ENCODE data around the gene MRPL43. TPM values are rescaled to one million over a fixed set of nuclear protein-coding genes. Genes with fewer than 3 reads are reported as not detected.

Gene MRPL43
- total and polyA plus RNA-seq, 9 of the 15 experiments (the other 6 are each of a cell fraction or from before 2014, with no cell fraction given) = 15.1 to 63.7 (median 37.2) TPM

DNA sequence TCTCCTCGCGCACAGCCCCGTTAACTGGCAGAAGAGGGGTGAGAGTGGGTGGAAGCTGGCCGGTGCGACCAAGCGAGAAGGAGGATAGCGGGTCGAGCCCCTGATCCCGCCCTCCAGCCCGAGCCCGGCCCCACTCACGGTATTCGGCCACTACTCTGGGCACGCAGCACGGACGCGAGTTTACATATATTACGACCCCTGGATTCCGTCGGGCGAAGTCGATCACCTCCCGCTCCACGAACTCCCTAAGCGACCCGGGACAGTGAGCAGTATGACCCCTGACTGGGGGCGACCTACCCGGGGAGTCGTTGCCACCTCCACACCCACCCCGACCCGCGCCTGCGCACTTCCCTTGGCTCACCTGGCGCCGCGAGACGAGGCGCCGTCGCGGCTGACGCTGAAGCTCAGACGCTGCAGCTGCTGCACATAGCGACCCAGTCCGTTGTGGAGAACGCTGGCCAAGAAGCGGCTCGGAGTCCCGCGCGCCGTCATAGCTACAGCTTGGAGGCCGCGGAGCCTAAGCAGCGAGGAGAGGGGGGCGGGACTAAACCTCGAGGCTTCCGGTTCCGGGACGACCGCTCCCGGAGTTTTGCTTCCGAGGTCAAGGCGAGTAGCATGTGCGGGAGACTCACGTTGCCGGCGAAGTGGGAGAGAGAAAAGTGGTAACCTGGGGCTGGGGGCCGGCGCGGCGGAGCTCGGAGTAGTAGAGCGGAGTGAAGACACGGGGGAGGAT is at the start of gene MRPL43, which contains the start of gene TWNK (continued):
- TF ChIP-seq RAD21 (CRISPR knock-in tag; conservative IDR thresholded peaks at IDR 0.05 in 1 of 2, IDR thresholded peaks at IDR 0.05 in 1 of 2) (no peak), ZNF436 (CRISPR knock-in tag; IDR thresholded peaks at IDR 0.05) (no peak), POLR2G (IDR thresholded peaks at IDR 0.05; ENCODE audit: low read depth, low read length) (peak; percentile 84), NRF1 (conservative IDR thresholded peaks at IDR 0.05 in 1 of 2, IDR thresholded peaks at IDR 0.05 in 1 of 2) (peak; percentile 92 to 93), ZNF586 (CRISPR knock-in tag; conservative IDR thresholded peaks at IDR 0.05) (no peak), POLR2AphosphoS2 (IDR thresholded peaks at IDR 0.05; ENCODE audit: low read length) (no peak), FIP1L1 (IDR thresholded peaks at IDR 0.05; ENCODE audit: low read depth, low read length, poor library complexity, severe bottlenecking) (no peak), IRF2 (CRISPR knock-in tag; IDR thresholded peaks at IDR 0.05) (no peak; the same call in 1 of the 2 replicates), KDM5B (IDR thresholded peaks at IDR 0.05; ENCODE audit: insufficient replicate concordance, low read depth, low read length) (peak; percentile 71), E2F3 (CRISPR knock-in tag; IDR thresholded peaks at IDR 0.05) (no peak), ZNF384 (IDR thresholded peaks at IDR 0.05; ENCODE audit: low read depth, low read length) (no peak), ELF1 (tag; IDR thresholded peaks at IDR 0.05) (no peak; the same call in 1 of the 2 replicates), SIRT6 (IDR thresholded peaks at IDR 0.05; ENCODE audit: low read depth, low read length) (no peak), SUPT5H (IDR thresholded peaks at IDR 0.05) (peak; percentile 75), ZEB2 (IDR thresholded peaks at IDR 0.05) (no peak), TOE1 (IDR thresholded peaks at IDR 0.05; ENCODE audit: borderline replicate concordance) (no peak), TOE1 (CRISPR knock-in tag; IDR thresholded peaks at IDR 0.05; ENCODE audit: borderline replicate concordance, low read depth) (no peak), DPF2 (IDR thresholded peaks at IDR 0.05) (no peak), NR2C1 (IDR thresholded peaks at IDR 0.05) (peak; percentile 99), NR2C1 (tag; IDR thresholded peaks at IDR 0.05) (peak; percentile 99)
- TF ChIP-seq, protein P1, sequence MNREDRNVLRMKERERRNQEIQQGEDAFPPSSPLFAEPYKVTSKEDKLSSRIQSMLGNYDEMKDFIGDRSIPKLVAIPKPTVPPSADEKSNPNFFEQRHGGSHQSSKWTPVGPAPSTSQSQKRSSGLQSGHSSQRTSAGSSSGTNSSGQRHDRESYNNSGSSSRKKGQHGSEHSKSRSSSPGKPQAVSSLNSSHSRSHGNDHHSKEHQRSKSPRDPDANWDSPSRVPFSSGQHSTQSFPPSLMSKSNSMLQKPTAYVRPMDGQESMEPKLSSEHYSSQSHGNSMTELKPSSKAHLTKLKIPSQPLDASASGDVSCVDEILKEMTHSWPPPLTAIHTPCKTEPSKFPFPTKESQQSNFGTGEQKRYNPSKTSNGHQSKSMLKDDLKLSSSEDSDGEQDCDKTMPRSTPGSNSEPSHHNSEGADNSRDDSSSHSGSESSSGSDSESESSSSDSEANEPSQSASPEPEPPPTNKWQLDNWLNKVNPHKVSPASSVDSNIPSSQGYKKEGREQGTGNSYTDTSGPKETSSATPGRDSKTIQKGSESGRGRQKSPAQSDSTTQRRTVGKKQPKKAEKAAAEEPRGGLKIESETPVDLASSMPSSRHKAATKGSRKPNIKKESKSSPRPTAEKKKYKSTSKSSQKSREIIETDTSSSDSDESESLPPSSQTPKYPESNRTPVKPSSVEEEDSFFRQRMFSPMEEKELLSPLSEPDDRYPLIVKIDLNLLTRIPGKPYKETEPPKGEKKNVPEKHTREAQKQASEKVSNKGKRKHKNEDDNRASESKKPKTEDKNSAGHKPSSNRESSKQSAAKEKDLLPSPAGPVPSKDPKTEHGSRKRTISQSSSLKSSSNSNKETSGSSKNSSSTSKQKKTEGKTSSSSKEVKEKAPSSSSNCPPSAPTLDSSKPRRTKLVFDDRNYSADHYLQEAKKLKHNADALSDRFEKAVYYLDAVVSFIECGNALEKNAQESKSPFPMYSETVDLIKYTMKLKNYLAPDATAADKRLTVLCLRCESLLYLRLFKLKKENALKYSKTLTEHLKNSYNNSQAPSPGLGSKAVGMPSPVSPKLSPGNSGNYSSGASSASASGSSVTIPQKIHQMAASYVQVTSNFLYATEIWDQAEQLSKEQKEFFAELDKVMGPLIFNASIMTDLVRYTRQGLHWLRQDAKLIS (CRISPR knock-in tag; IDR thresholded peaks at IDR 0.05) = no peak
- TF ChIP-seq, protein P2, sequence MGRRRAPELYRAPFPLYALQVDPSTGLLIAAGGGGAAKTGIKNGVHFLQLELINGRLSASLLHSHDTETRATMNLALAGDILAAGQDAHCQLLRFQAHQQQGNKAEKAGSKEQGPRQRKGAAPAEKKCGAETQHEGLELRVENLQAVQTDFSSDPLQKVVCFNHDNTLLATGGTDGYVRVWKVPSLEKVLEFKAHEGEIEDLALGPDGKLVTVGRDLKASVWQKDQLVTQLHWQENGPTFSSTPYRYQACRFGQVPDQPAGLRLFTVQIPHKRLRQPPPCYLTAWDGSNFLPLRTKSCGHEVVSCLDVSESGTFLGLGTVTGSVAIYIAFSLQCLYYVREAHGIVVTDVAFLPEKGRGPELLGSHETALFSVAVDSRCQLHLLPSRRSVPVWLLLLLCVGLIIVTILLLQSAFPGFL (CRISPR knock-in tag; IDR thresholded peaks at IDR 0.05) = no peak
- TF ChIP-seq, protein P3, sequence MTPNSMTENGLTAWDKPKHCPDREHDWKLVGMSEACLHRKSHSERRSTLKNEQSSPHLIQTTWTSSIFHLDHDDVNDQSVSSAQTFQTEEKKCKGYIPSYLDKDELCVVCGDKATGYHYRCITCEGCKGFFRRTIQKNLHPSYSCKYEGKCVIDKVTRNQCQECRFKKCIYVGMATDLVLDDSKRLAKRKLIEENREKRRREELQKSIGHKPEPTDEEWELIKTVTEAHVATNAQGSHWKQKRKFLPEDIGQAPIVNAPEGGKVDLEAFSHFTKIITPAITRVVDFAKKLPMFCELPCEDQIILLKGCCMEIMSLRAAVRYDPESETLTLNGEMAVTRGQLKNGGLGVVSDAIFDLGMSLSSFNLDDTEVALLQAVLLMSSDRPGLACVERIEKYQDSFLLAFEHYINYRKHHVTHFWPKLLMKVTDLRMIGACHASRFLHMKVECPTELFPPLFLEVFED (CRISPR knock-in tag; conservative IDR thresholded peaks at IDR 0.05) = no peak
